GM12878 (cell line): ENCODE measurements around the gene TACR2.

Experiments
- CTCF ChIP-seq, 3 experiments: IDR thresholded peaks in 2 of 3; conservative IDR thresholded peaks in 1 of 3; 2 replicates each; pipeline ENCODE4 v1.5.1; 2011; ENCODE audit warnings: low read depth in 3 of 3, low read length in 3 of 3, mild to moderate bottlenecking in 3 of 3, control low read depth in 2 of 3, moderate library complexity in 2 of 3, inconsistent platforms in 1 of 3, mixed read lengths in 1 of 3; ENCODE audit not compliant: control insufficient read depth in 2 of 3, insufficient read depth in 1 of 3; ENCODE audit errors: extremely low read depth in 1 of 3
- ETV6 ChIP-seq, 2 experiments: fragments of 450-650 bp in 1 of 2; IDR thresholded peaks in 1 of 2; conservative IDR thresholded peaks in 1 of 2; 2 replicates each; pipeline ENCODE4 v1.6.1; 2014; ENCODE audit warnings: antibody characterized with exemption in 1 of 2, borderline replicate concordance in 1 of 2, low read depth in 1 of 2, mild to moderate bottlenecking in 1 of 2, moderate library complexity in 1 of 2
- FOS ChIP-seq: IDR thresholded peaks from 3 replicates; pipeline ENCODE4 v1.6.1; 2011; ENCODE audit warnings: borderline replicate concordance; ENCODE audit not compliant: insufficient read length; ENCODE audit errors: extremely low read depth
- POLR2A ChIP-seq: IDR thresholded peaks from 2 replicates; pipeline ENCODE4 v1.6.1; 2011; ENCODE audit warnings: low read depth, mild to moderate bottlenecking, low read length
- POLR2AphosphoS5 ChIP-seq: IDR thresholded peaks from 2 replicates; pipeline ENCODE4 v1.6.1; 2011; ENCODE audit warnings: mild to moderate bottlenecking, low read length, inconsistent platforms
- RAD21 ChIP-seq: IDR thresholded peaks from 2 replicates; pipeline ENCODE4 v1.6.1; 2011; ENCODE audit warnings: mild to moderate bottlenecking, low read depth, low read length, moderate library complexity; ENCODE audit not compliant: insufficient read depth
- SREBF1 ChIP-seq: IDR thresholded peaks from 2 replicates; pipeline ENCODE4 v1.6.1; 2012; ENCODE audit warnings: mild to moderate bottlenecking, low read length
- TAF1 ChIP-seq: IDR thresholded peaks from 2 replicates; pipeline ENCODE4 v1.6.1; 2011; ENCODE audit warnings: mild to moderate bottlenecking, low read depth, low read length, borderline replicate concordance
- TARDBP ChIP-seq: IDR thresholded peaks from 2 replicates; pipeline ENCODE4 v1.6.1; 2016; ENCODE audit warnings: borderline replicate concordance
- YY1 ChIP-seq: IDR thresholded peaks from 2 replicates; pipeline ENCODE4 v1.6.1; 2011; ENCODE audit warnings: low read depth, mild to moderate bottlenecking, low read length
- ZNF274 ChIP-seq: IDR thresholded peaks from one replicate; pipeline ENCODE4 v1.8.0; 2011; ENCODE audit not compliant: insufficient read length, insufficient read depth

GRCh38 chr10:69353977-69354635, 62.6 kb downstream of the TACR2 start:
- TF ChIP-seq SREBF1 = no peak
- TF ChIP-seq TARDBP = no peak
- no peak for TF ChIP-seq FOS
- TF ChIP-seq ZNF274 = no peak
- no peak for TF ChIP-seq ETV6 (conservative IDR thresholded peaks at IDR 0.05 in 1 of 2, IDR thresholded peaks at IDR 0.05 in 1 of 2; ENCODE audit: borderline replicate concordance in 1 of 2, low read depth in 1 of 2)
- no peak for TF ChIP-seq POLR2A
- no peak for TF ChIP-seq CTCF (IDR thresholded peaks at IDR 0.05 in 2 of 3, conservative IDR thresholded peaks at IDR 0.05 in 1 of 3; ENCODE audit: control insufficient read depth in 2 of 3, extremely low read depth in 1 of 3, insufficient read depth in 1 of 3, low read depth in 3 of 3, low read length in 3 of 3)
- TF ChIP-seq YY1 = no peak
- TF ChIP-seq POLR2AphosphoS5 = no peak
- TF ChIP-seq TAF1 = no peak
- no peak for TF ChIP-seq RAD21
